Right lobe of liver (tissue), 6 donors: ENCODE results near the gene STON2. TPM values are rescaled to one million over a fixed set of nuclear protein-coding genes. Genes with fewer than 3 reads are reported as not detected.

Experiments used
- ATAC-seq, 4 donors: fragments of 200-7000 bp; cut with Tn5 transposase; one replicate each; pipeline ENCODE4 v1.9.1; 2020; ENCODE audit warnings: mild to moderate bottlenecking in 4 of 4, moderate library complexity in 4 of 4
- DNase-seq, 3 donors: peaks; one replicate each; pipeline ENCODE4 v3.0.0-alpha.2; 2020
- H3K27ac ChIP-seq, 3 donors: fragments of 200-600 bp; one replicate each; pipeline ENCODE4 v1.8.0; 2022
- H3K27me3 ChIP-seq, 2 donors: fragments of 200-600 bp; one replicate each; pipeline ENCODE4 v1.8.0; 2022
- H3K36me3 ChIP-seq, 4 donors: fragments of 200-600 bp; sonication (generic) in 1 of 4; one replicate each; pipeline versions ENCODE4 v1.5.1 to v1.8.0; 2017 to 2022; ENCODE audit warnings: control low read depth in 1 of 4
- H3K4me1 ChIP-seq, 4 donors: fragments of 200-600 bp; sonication (generic) in 1 of 4; one replicate each; pipeline versions ENCODE4 v1.5.1 to v1.8.0; 2017 to 2022; ENCODE audit warnings: control low read depth in 1 of 4
- H3K4me3 ChIP-seq, 3 donors: fragments of 200-600 bp; one replicate each; pipeline ENCODE4 v1.8.0; 2022
- H3K9me3 ChIP-seq, 4 donors: fragments of 200-600 bp; sonication (generic) in 1 of 4; one replicate each; pipeline versions ENCODE4 v1.5.1 to v1.8.0; 2017 to 2022; ENCODE audit warnings: control low read depth in 1 of 4
- CTCF ChIP-seq, 4 donors: fragments of 200-600 bp in 3 of 4; fragments of 450-650 bp in 1 of 4; IDR thresholded peaks; one replicate each; pipeline versions ENCODE4 v1.5.1 to v1.8.0; 2016 to 2022; ENCODE audit warnings: antibody characterized with exemption in 4 of 4, mild to moderate bottlenecking in 2 of 4
- POLR2A ChIP-seq: fragments of 450-650 bp; IDR thresholded peaks from one replicate; pipeline ENCODE4 v1.6.1; 2017; ENCODE audit warnings: antibody characterized with exemption, mild to moderate bottlenecking
- whole genome bisulfite sequencing: methylation state at CpG from one replicate; pipeline ENCODE4 v1.1.6; 2018; ENCODE audit warnings: low coverage, low lambda C conversion rate; ENCODE audit not compliant: insufficient coverage; ENCODE audit errors: missing lambda C conversion rate; 5-methylcytosine and 5-hydroxymethylcytosine counted together
- intact Hi-C, 2 donors: fragments of 100-400 bp; cut with DNase I; formaldehyde crosslinking; loops; one replicate each; pipeline versions ENCODE4 v1.11.2 to v1.14.1; 2022
- total RNA-seq, 6 experiments: library from RNA; depleted of rRNA in 2 of 6; stranded (reverse); fragments of >200 nt in 2 of 6; fragmentation: NEBNext Ultra II Directional in 3 of 6; extraction: Animal tissue kit (Norgen Biotek cat#: 25700) in 3 of 6; gene quantifications; one replicate each; pipeline versions ENCODE4 v1.1.0 to v1.2.4, GENCODE V29; 2016 to 2023
- donor health status: DM: no; HTN: yes; CAD: no.
- donor health status: DM: no; HTN: no; CAD: no.
- donor health status: DM: no; HTN: no; CAD: no.
- donor health status: DM: no; HTN: yes; CAD: no.
- donor health status: DM: no; HTN: yes; CAD: no.

Gene STON2
- total RNA-seq, 6 experiments from 2014 or later: 4.9 to 23.7 (median 10.7) TPM

- Histone ChIP-seq H3K36me3 (no peaks in the 10 kb centered on the region), H3K4me1 (peaks cover 0 to 28% (median 3%) of the 10 kb centered on the region in 4 donors), H3K27me3 (no peaks in the 10 kb centered on the region), H3K4me3 (no peak overlapping the region), H3K9me3 (no peaks in the 10 kb centered on the region), H3K27ac (no peak overlapping the region)
- ATAC-seq: no peak
- no peak for DNase-seq
- 90% methylated on average over 1 of the region's 1 CpG for WGBS
- TF ChIP-seq POLR2A (no peak), CTCF (IDR thresholded peaks at IDR 0.05) (no peak)
- intact Hi-C loops: no loop called here
These were observed 98.8 kb downstream of the STON2 start for GRCh38 chr14:81301371-81301770.

DNA sequence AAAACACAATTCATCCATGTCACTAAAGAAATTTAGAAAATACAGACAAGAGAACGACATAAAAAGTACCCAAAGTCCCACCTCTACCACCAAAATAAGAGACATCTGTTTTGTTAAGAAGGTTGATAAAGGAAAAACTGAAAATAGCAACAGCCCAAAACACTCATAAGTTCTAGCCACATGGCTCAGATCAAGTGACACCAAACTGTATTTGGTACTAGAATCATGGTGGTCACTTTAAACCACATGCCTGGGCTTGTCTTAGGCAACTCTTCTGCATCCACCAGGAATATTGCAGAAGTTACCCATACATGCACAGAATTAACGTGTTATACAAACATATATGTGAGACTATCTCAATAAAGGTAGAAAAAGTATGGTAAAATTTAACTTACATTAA lies 101.2 kb downstream of the STON2 start:
- H3K4me1 ChIP-seq: peaks cover 0 to 15% (median 3%) of the 10 kb centered on the region in 4 donors
- intact Hi-C loops: no loop called here
- no peak for DNase-seq
- WGBS: 74% methylated on average over 2 of the region's 2 CpGs
- H3K9me3 ChIP-seq: no peaks in the 10 kb centered on the region
- H3K36me3 ChIP-seq: no peaks in the 10 kb centered on the region
- no peaks in the 10 kb centered on the region for H3K27me3 ChIP-seq
- TF ChIP-seq CTCF (IDR thresholded peaks at IDR 0.05): no peak
- TF ChIP-seq POLR2A: no peak
- ATAC-seq: no peak
- H3K27ac ChIP-seq: no peak overlapping the region
- no peak overlapping the region for H3K4me3 ChIP-seq

- intact Hi-C loops: no loop called here
- H3K27me3 ChIP-seq: no peaks in the 10 kb centered on the region
- WGBS: 38% methylated on average over 2 of the region's 2 CpGs
- peak; percentile 29 to 64 (median 40) for ATAC-seq
- TF ChIP-seq POLR2A: no peak
- no peaks in the 10 kb centered on the region for H3K9me3 ChIP-seq
- no peaks in the 10 kb centered on the region for H3K36me3 ChIP-seq
- DNase-seq: no peak
- H3K4me3 ChIP-seq: no peak overlapping the region
- H3K27ac ChIP-seq: no peak overlapping the region
- peaks cover 0 to 14% (median 3%) of the 10 kb centered on the region in 4 donors for H3K4me1 ChIP-seq
These were observed 102.0 kb downstream of the STON2 start for GRCh38 chr14:81298122-81298521.

GRCh38 chr14:81295958-81296923 lies 103.9 kb downstream of the STON2 start:
- no peaks in the 10 kb centered on the region for H3K27me3 ChIP-seq
- 52% methylated on average over 4 of the region's 4 CpGs for WGBS
- ATAC-seq: peak in 3 of 4 donors; percentile 21 to 62 (median 53)

More at GRCh38 chr14:81295958-81296923, 103.9 kb downstream of the STON2 start:
- H3K27ac ChIP-seq: no peak overlapping the region
- TF ChIP-seq CTCF (IDR thresholded peaks at IDR 0.05): no peak
- TF ChIP-seq POLR2A: no peak
- no peaks in the 10 kb centered on the region for H3K9me3 ChIP-seq
- intact Hi-C loops: no loop called here
- no peak overlapping the region for H3K4me3 ChIP-seq
- no peaks in the 10 kb centered on the region for H3K36me3 ChIP-seq
- H3K4me1 ChIP-seq: peaks cover 0 to 14% (median 0%) of the 10 kb centered on the region in 4 donors
- DNase-seq: no peak
